ENCODE data around the gene MS4A10.

Gene MS4A10

GRCh38 chr11:60788401-60789125 lies 3.4 kb downstream of the MS4A10 start:
- TF ChIP-seq ZFX (IDR thresholded peaks at IDR 0.05) (no peak), CTCF (conservative IDR thresholded peaks at IDR 0.05) (no peak)
- no peak overlapping the region for H3K27ac ChIP-seq

GRCh38 chr11:60790726-60791125 lies 5.6 kb downstream of the MS4A10 start:
- TF ChIP-seq CTCF (conservative IDR thresholded peaks at IDR 0.05) (no peak), ZFX (IDR thresholded peaks at IDR 0.05) (no peak)

GRCh38 chr11:60791153-60791933 lies 6.2 kb downstream of the MS4A10 start:
- no peak overlapping the region for H3K27ac ChIP-seq
- TF ChIP-seq CTCF (conservative IDR thresholded peaks at IDR 0.05) = no peak
- no peak for TF ChIP-seq ZFX (IDR thresholded peaks at IDR 0.05)

More at GRCh38 chr11:60790726-60791125, 5.6 kb downstream of the MS4A10 start:
- H3K27ac ChIP-seq = no peak overlapping the region

- TF ChIP-seq ZFX (IDR thresholded peaks at IDR 0.05) = no peak
- TF ChIP-seq CTCF (conservative IDR thresholded peaks at IDR 0.05) = no peak
- H3K27ac ChIP-seq = no peak overlapping the region
Observed at GRCh38 chr11:60792521-60792920, 7.4 kb downstream of the MS4A10 start.

GRCh38 chr11:60795291-60795690 lies 10.2 kb downstream of the MS4A10 start:
- H3K27ac ChIP-seq = no peak overlapping the region
- no peak for TF ChIP-seq ZFX (IDR thresholded peaks at IDR 0.05)
- no peak for TF ChIP-seq CTCF (conservative IDR thresholded peaks at IDR 0.05)

GRCh38 chr11:60797846-60798630 lies 12.9 kb downstream of the MS4A10 start:
- TF ChIP-seq ZFX (IDR thresholded peaks at IDR 0.05) = no peak
- no peak for TF ChIP-seq CTCF (conservative IDR thresholded peaks at IDR 0.05)
- no peak overlapping the region for H3K27ac ChIP-seq

Data from C4-2B (cell line).